ENCODE measurements around the gene CRISPLD2. TPM values are rescaled to one million over a fixed set of nuclear protein-coding genes. Genes with fewer than 3 reads are reported as not detected.

CRISPLD2 gene
- total RNA-seq, 1 donor from 2014 or later, result 5.8 TPM

DNA sequence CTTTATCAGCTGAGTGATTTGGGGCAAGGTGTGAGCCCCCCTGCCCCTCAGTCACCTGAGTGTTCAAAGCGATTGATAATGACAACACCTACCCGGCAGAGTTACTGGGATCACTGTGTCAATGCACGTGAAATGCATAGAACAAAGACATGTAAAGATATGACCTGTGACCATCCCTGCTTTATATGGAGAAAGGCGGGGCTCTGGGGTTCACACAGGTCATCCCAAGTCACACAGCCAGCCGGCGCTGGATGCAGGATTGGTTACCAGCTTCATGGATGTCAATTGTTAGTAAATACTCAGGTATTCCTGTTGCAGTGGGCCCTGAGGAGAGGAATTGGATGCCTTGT, 64.4 kb downstream of the CRISPLD2 start:
- no peak overlapping the region for H3K4me3 ChIP-seq (ENCODE audit: low read depth, low read length)
- no peak for TF ChIP-seq CTCF (conservative IDR thresholded peaks at IDR 0.05; ENCODE audit: low read depth, low read length)
- no peak for DNase-seq (ENCODE audit: low read depth)

GRCh38 chr16:84884596-84885341, 65.0 kb downstream of the CRISPLD2 start:
- TF ChIP-seq CTCF (conservative IDR thresholded peaks at IDR 0.05; ENCODE audit: low read depth, low read length), result no peak
- H3K4me3 ChIP-seq (ENCODE audit: low read depth, low read length), result no peak overlapping the region
- DNase-seq (ENCODE audit: low read depth), result no peak

- no peak overlapping the region for H3K4me3 ChIP-seq (ENCODE audit: low read depth, low read length)
- DNase-seq (ENCODE audit: low read depth), result no peak
- no peak for TF ChIP-seq CTCF (conservative IDR thresholded peaks at IDR 0.05; ENCODE audit: low read depth, low read length)
These were observed 65.6 kb downstream of the CRISPLD2 start for GRCh38 chr16:84885342-84885910.

- no peak overlapping the region for H3K4me3 ChIP-seq (ENCODE audit: low read depth, low read length)
- no peak for DNase-seq (ENCODE audit: low read depth)
- no peak for TF ChIP-seq CTCF (conservative IDR thresholded peaks at IDR 0.05; ENCODE audit: low read depth, low read length)
These were observed 66.8 kb downstream of the CRISPLD2 start for GRCh38 chr16:84886497-84887090.

GRCh38 chr16:84887207-84887606, 67.4 kb downstream of the CRISPLD2 start:
- no peak for TF ChIP-seq CTCF (conservative IDR thresholded peaks at IDR 0.05; ENCODE audit: low read depth, low read length)
- DNase-seq (ENCODE audit: low read depth), result no peak
- H3K4me3 ChIP-seq (ENCODE audit: low read depth, low read length), result no peak overlapping the region

GRCh38 chr16:84888450-84888849, 68.7 kb downstream of the CRISPLD2 start:
- no peak overlapping the region for H3K4me3 ChIP-seq (ENCODE audit: low read depth, low read length)
- no peak for DNase-seq (ENCODE audit: low read depth)
- no peak for TF ChIP-seq CTCF (conservative IDR thresholded peaks at IDR 0.05; ENCODE audit: low read depth, low read length)

Data from epithelial cell of proximal tubule (primary cell).